Mucosa of descending colon (tissue), 3 donors: ENCODE measurements around the gene ABHD12. TPM values are rescaled to one million over a fixed set of nuclear protein-coding genes. Genes with fewer than 3 reads are reported as not detected.

ENCODE experiments used
- ATAC-seq: fragments of 200-7000 bp; cut with Tn5 transposase; one replicate; pipeline ENCODE4 v1.9.1; 2020; ENCODE audit warnings: mild to moderate bottlenecking, moderate library complexity
- DNase-seq, 3 donors: peaks; one replicate each; pipeline ENCODE4 v3.0.0-alpha.2; 2020
- H3K36me3 ChIP-seq: fragments of 200-600 bp; one replicate; pipeline ENCODE4 v1.8.0; 2021; ENCODE audit warnings: low read depth, mild to moderate bottlenecking
- H3K4me1 ChIP-seq: fragments of 200-600 bp; one replicate; pipeline ENCODE4 v1.8.0; 2021; ENCODE audit warnings: low read depth, mild to moderate bottlenecking
- H3K4me3 ChIP-seq: fragments of 200-600 bp; one replicate; pipeline ENCODE4 v1.8.0; 2021; ENCODE audit warnings: mild to moderate bottlenecking
- H3K9me3 ChIP-seq: fragments of 200-600 bp; one replicate; pipeline ENCODE4 v1.8.0; 2021; ENCODE audit warnings: mild to moderate bottlenecking
- intact Hi-C, 2 donors: fragments of 100-400 bp; cut with DNase I in 1 of 2; cut with micrococcal nuclease in 1 of 2; formaldehyde crosslinking; loops; one replicate each; pipeline versions ENCODE4 v1.11.0 to v1.11.1; 2022; cut with DNase I, micrococcal nuclease
- long read RNA-seq, 2 donors: library from polyadenylated mRNA; unstranded; transcript quantifications; one replicate each; pipeline ENCODE4 v2.0.0, GENCODE V29; 2019 to 2021
- total RNA-seq, 3 donors: library from RNA; stranded (reverse); fragmentation: NEBNext Ultra II Directional in 2 of 3; extraction: Animal tissue kit (Norgen Biotek cat#: 25700) in 2 of 3; gene quantifications; one replicate each; pipeline versions ENCODE4 v1.2.1 to v1.2.4, GENCODE V29; 2021 to 2023
- TF ChIP-seq, protein P1 (sequence below): fragments of 200-600 bp; IDR thresholded peaks from one replicate; pipeline ENCODE4 v1.8.0; 2022; ENCODE audit warnings: antibody characterized with exemption, mild to moderate bottlenecking
- donor health status: DM: no; HTN: no; CAD: no; lungs with moderate emphysema.
- donor health status: DM: no; HTN: no; CAD: no.
- donor health status: DM: no; HTN: yes; CAD: no.

ABHD12 gene
- total RNA-seq: 10 to 100 TPM; 47.3 to 65.5 (median 59.5) TPM
- long read RNA-seq, donor 1, transcript ABHD12-202 (13 exons, 1,725 nt): minor isoform, 17 of 197 reads
- long read RNA-seq, donor 1, transcript ABHD12-201 (13 exons, 2,117 nt): major isoform, 126 of 197 reads
- long read RNA-seq, donor 1, partial matches to known transcripts: 8 of 197 reads
- long read RNA-seq, donor 1, other reads (novel, unspliced or antisense): 46 of 197 reads
- long read RNA-seq, donor 2, transcript ABHD12-202 (13 exons, 1,725 nt): minor isoform, 14 of 105 reads
- long read RNA-seq, donor 2, transcript ABHD12-201 (13 exons, 2,117 nt): major isoform, 78 of 105 reads
- long read RNA-seq, donor 2, partial matches to known transcripts: 2 of 105 reads
- long read RNA-seq, donor 2, other reads (novel, unspliced or antisense): 11 of 105 reads

DNA sequence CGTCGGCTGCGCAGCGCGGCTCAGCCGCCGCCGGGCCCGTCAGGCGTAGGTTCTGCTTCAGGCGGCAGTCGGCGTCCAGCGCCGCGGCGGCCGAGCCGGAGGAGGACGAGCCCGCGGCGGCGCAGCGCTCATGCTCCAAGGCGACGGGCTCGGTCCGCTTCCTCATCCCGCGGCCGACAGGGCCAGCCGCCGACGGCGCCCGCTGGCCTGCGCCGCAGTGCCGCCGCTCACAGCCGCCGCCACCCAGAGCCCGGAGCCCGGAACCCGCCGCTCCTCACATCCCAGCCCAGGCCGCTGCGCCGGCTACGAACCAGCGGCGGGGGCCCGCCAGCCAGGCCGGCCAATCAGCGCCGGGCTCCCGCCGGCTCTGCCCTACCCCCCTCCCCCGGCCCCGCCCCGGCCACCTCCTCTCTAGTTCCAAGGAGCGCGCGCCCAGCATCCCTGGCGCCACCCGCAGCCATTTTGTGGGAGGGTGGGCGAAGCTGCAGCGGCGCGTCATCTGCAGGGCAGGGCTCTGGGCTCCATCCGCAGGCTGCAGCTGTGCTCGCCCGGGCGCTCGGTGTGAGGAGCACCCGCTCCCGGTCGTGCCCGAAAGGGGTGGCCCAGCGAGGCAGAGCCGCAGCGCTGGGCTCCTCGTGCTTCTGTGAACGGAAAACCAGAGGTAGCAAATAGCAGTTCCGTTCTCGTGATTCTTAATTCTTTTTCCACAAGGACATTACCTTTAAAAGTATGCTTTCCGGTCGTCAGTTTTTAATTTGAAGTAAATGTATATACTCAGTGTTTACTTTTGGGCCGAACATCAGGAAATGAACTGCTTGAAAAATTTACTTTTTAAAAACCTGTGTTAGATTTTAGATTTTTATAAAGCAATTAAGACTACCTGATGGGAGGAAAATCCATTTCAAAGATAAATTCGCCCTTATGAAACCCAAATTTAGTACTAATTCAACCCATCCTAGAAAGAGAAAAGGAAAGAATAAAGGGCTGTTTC, at the start of gene ABHD12:
TSS of gene ABHD12 (minus strand) at position 298 of the 991 bp plus-strand sequence. CDS start at position 166, 132 bp downstream.
- H3K9me3 ChIP-seq: no peaks in the 10 kb centered on the region
- ATAC-seq (peak; percentile 97), DNase-seq (peak; percentile 96 to 98 (median 98))
- intact Hi-C loops: loop anchor here (10.0 kb wide), 2 partner anchors 86 to 396 kb away; partner anchors contain the start of gene APMAP (in 1 of the 2)
- H3K4me3 ChIP-seq: peak within 1 kb of the TSS; percentile 80
- TF ChIP-seq, protein P1, sequence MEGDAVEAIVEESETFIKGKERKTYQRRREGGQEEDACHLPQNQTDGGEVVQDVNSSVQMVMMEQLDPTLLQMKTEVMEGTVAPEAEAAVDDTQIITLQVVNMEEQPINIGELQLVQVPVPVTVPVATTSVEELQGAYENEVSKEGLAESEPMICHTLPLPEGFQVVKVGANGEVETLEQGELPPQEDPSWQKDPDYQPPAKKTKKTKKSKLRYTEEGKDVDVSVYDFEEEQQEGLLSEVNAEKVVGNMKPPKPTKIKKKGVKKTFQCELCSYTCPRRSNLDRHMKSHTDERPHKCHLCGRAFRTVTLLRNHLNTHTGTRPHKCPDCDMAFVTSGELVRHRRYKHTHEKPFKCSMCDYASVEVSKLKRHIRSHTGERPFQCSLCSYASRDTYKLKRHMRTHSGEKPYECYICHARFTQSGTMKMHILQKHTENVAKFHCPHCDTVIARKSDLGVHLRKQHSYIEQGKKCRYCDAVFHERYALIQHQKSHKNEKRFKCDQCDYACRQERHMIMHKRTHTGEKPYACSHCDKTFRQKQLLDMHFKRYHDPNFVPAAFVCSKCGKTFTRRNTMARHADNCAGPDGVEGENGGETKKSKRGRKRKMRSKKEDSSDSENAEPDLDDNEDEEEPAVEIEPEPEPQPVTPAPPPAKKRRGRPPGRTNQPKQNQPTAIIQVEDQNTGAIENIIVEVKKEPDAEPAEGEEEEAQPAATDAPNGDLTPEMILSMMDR: no peak
- H3K4me1 ChIP-seq: no peaks in the 10 kb centered on the region
- no peaks in the 10 kb centered on the region for H3K36me3 ChIP-seq

DNA sequence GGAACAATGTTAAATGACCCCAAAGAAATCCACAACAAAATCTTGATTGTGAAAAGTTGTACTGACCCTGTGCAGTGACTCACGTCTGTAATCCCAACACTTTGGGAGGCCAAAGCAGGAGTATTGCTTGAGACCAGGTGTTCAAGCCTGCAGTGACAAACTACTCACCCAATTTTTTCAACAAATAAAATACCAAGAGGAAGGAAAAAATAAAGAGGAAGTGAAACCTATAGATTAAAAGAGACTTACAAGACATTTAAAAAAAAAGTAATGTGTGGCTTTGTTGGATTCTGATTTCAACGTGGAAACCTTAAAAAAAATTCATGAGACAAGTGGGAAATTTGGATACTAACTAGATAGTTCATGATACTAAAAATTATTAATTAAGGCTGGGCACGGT, 48.7 kb upstream of the ABHD12 start:
- no peaks in the 10 kb centered on the region for H3K9me3 ChIP-seq
- no peak for DNase-seq
- H3K36me3 ChIP-seq: no peaks in the 10 kb centered on the region
- intact Hi-C loops: no loop called here
- ATAC-seq: no peak
- H3K4me3 ChIP-seq: no peak overlapping the region
- TF ChIP-seq, protein P1: no peak
- no peaks in the 10 kb centered on the region for H3K4me1 ChIP-seq

DNA sequence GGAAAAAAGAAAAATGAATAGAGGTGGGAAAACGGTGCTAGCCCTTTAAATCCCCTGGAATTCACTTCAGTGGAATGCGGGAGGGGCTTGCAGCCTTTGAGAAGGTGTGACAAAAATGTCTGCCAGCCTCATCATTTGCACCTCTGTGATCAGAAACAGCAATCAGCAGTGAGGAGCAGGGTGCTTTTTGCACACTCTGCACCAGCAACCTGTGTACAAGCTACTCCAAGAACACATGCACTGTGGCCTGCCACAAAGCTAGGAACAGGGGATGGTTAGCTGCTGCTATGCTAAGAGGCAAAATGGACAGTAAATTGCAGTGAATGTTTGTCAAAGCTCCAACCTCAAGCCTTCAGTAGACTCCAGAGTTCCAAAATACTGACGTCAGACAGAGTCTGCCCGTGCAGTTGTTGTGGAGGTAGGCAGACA, 46.5 kb upstream of the ABHD12 start:
- intact Hi-C loops: no loop called here
- TF ChIP-seq, protein P1: no peak
- Histone ChIP-seq H3K4me3 (no peak overlapping the region), H3K36me3 (no peaks in the 10 kb centered on the region), H3K9me3 (no peaks in the 10 kb centered on the region), H3K4me1 (no peaks in the 10 kb centered on the region)
- no peak for DNase-seq
- no peak for ATAC-seq

DNA sequence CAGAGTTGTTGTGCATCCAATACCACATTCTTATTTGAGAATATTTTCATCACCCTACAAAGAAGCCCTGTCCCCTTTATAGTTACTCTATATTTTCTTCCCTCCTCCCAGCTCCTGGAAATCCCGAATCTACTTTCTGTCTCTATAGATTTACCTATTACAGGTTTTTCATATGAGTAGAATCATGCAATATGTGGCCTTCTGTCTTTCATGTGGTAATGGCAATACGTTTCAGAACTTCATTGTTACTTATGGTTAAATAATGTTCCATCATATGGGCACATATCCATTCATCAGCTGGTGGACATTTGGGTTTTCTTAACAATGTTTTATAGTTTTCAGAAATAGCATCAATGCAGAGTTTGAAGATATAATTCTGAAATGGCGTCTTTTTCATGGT, 33.9 kb upstream of the ABHD12 start:
- DNase-seq: no peak
- no peak for ATAC-seq
- TF ChIP-seq, protein P1: no peak
- Histone ChIP-seq H3K4me3 (no peak overlapping the region), H3K36me3 (no peaks in the 10 kb centered on the region), H3K4me1 (no peaks in the 10 kb centered on the region), H3K9me3 (no peaks in the 10 kb centered on the region)
- intact Hi-C loops: no loop called here

DNA sequence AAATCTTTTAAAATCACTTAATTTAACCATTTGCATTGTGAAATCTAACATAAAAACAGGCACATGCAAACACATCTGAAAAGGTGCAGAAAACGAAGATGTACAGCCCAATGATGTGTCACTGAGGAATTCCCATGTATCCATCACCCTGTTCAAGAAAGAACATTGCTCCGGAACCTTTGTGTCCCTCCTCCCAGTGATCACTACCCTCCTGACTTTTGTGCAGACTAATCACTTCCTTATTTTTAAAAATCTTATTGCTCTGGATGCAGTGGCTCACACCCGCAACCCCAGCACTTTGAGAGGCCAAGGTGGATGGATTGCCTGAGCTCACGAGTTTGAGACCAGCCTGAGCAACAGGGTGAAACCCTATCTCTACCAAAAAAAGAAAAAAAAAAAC, 31.4 kb upstream of the ABHD12 start:
- H3K36me3 ChIP-seq: no peaks in the 10 kb centered on the region
- no peaks in the 10 kb centered on the region for H3K9me3 ChIP-seq
- no peaks in the 10 kb centered on the region for H3K4me1 ChIP-seq
- H3K4me3 ChIP-seq: no peak overlapping the region
- TF ChIP-seq, protein P1: no peak
- DNase-seq (no peak), ATAC-seq (no peak)
- intact Hi-C loops: no loop called here
